NB4 (cell line): ENCODE measurements around the gene TPBGL.

ENCODE experiments used
- DNase-seq: peaks from one replicate; pipeline ENCODE4 v3.0.0; 2010; ENCODE audit warnings: low read depth
- H3K4me3 ChIP-seq: one replicate; pipeline ENCODE4 v1.5.1; 2011; ENCODE audit warnings: mild to moderate bottlenecking, low read depth, low read length, moderate library complexity
- MYC ChIP-seq: IDR thresholded peaks from 2 replicates; pipeline ENCODE4 v1.6.1; 2011; ENCODE audit warnings: low read depth, low read length
- POLR2A ChIP-seq: IDR thresholded peaks from 2 replicates; pipeline ENCODE4 v1.6.1; 2011; ENCODE audit warnings: mild to moderate bottlenecking; ENCODE audit not compliant: insufficient read length; ENCODE audit errors: extremely low read depth
- TF ChIP-seq, protein P1 (sequence below): IDR thresholded peaks from one replicate; pipeline ENCODE4 v1.5.1; 2012; ENCODE audit warnings: low read depth, low read length
- TF ChIP-seq, protein P2 (sequence below): IDR thresholded peaks from 2 replicates; pipeline ENCODE4 v1.6.1; 2011; ENCODE audit warnings: low read depth, low read length

TPBGL gene

DNA sequence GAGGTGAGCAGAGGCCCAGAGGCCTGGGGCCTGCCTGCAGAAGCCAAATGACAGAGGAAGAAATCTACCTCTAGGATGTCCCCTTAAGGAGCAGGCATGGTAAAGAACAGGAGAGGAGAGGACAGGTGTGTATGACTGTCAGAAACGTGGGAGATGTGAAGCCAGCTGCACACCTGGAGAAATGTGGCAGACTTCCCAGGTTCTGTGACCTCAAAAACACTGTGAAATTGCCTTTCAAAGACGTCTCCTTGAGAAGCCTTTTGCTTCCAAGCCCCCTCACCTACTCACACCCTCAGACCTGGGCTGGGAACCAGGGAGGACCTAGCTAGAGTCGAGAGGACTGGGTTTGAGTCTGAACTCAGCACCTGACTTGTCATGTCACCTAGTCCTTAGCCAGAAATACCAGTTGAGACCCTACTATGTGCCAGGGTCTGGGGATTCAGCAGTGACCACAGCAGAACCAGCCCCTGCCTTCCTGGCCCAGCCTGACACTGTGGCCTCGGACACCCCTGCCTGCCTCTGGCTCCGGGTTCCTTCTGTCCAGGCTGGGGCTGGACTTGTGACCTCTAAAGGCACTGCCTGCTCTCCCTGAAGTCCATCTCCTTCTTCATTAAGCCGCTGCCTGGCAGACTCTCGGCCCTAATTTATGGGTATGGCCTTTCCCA is 5.6 kb downstream of the TPBGL start:
- no peak for TF ChIP-seq POLR2A
- no peak for TF ChIP-seq MYC
- TF ChIP-seq, protein P1, sequence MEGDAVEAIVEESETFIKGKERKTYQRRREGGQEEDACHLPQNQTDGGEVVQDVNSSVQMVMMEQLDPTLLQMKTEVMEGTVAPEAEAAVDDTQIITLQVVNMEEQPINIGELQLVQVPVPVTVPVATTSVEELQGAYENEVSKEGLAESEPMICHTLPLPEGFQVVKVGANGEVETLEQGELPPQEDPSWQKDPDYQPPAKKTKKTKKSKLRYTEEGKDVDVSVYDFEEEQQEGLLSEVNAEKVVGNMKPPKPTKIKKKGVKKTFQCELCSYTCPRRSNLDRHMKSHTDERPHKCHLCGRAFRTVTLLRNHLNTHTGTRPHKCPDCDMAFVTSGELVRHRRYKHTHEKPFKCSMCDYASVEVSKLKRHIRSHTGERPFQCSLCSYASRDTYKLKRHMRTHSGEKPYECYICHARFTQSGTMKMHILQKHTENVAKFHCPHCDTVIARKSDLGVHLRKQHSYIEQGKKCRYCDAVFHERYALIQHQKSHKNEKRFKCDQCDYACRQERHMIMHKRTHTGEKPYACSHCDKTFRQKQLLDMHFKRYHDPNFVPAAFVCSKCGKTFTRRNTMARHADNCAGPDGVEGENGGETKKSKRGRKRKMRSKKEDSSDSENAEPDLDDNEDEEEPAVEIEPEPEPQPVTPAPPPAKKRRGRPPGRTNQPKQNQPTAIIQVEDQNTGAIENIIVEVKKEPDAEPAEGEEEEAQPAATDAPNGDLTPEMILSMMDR: no peak
- TF ChIP-seq, protein P2, sequence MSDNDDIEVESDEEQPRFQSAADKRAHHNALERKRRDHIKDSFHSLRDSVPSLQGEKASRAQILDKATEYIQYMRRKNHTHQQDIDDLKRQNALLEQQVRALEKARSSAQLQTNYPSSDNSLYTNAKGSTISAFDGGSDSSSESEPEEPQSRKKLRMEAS: no peak
- H3K4me3 ChIP-seq: no peak overlapping the region
- no peak for DNase-seq

DNA sequence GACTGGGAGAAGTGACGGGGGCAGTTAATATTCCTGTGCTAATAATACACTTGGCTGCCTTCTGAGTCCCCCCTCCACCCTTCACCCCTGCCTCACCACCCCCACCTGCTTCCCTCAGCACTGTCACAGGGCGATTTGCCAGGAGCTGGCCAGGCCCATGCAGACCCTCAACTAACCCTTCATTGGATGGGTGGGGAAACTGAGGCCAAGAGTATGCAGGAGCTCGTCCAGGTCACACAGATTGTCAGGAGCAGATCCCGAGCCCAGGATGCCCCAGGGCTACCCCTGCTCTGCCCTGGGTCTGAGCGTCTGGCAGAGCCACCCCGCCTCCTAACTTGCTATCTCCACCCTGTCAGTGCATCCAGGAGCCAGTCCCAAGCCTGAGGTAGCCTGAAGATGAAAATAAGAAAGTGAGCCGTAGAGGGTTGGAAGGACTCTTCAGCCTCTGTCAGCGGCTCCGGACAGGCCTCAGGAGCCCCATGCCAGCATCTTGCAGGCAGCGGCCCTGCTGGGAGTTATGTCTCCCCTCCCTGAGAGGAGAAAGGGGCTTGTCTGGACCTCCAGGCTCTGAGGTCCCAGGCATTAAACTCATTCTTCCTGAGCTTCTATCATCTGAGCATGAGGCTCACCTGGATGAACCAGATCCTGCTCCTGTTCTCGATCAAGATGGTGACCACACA is 6.2 kb downstream of the TPBGL start:
- DNase-seq: no peak
- H3K4me3 ChIP-seq: no peak overlapping the region
- TF ChIP-seq POLR2A: no peak
- TF ChIP-seq, protein P2: no peak
- TF ChIP-seq, protein P1: no peak
- no peak for TF ChIP-seq MYC

DNA sequence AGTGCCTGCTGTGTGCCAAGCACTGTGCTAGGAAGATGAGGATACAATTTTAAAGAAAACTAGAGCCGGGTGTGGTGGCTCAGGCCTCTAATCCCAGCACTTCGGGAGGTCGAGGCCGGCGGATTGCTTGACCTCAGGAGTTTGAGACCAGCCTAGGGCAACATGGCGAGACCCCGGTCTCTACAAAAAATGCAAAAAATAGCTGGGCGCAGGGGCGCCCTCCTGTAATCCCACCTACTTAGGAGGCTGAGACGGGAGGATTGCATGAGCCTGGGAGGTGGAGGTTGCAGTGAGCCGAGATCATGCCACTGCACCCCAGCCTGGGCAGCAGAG is 8.3 kb downstream of the TPBGL start:
- TF ChIP-seq, protein P2: no peak
- no peak for TF ChIP-seq MYC
- no peak for TF ChIP-seq POLR2A
- TF ChIP-seq, protein P1: no peak
- no peak for DNase-seq
- no peak overlapping the region for H3K4me3 ChIP-seq

- no peak for TF ChIP-seq POLR2A
- TF ChIP-seq, protein P2: no peak
- TF ChIP-seq MYC: no peak
- TF ChIP-seq, protein P1: no peak
- no peak overlapping the region for H3K4me3 ChIP-seq
- DNase-seq: no peak
Measured at GRCh38 chr11:75249704-75250103, 9.1 kb downstream of the TPBGL start.

GRCh38 chr11:75254326-75254725 is 13.8 kb downstream of the TPBGL start:
- DNase-seq: no peak
- H3K4me3 ChIP-seq: no peak overlapping the region
- TF ChIP-seq POLR2A (no peak), MYC (no peak)
- TF ChIP-seq, protein P1: no peak
- TF ChIP-seq, protein P2: no peak
